ENCODE results near the gene SDSL.

- TF ChIP-seq CTCF (IDR thresholded peaks at IDR 0.05; ENCODE audit: insufficient read depth, low read length, poor library complexity, severe bottlenecking) (no peak), EZH2phosphoT487 (conservative IDR thresholded peaks at IDR 0.05; ENCODE audit: low read length) (no peak)
Measured at GRCh38 chr12:113378291-113378690, 43.9 kb upstream of the SDSL start.

All from SU-DHL-6 (cell line).